ENCODE measurements around the gene OR6X1. TPM values are rescaled to one million over a fixed set of nuclear protein-coding genes. Genes with fewer than 3 reads are reported as not detected.
"Not testable (repeated sequence)": the region's sequence is repeated elsewhere in the genome, so short reads cannot be mapped to it uniquely, and the experiment has no call there.

The OR6X1 gene
- polyA plus RNA-seq, 3 donors: not detected

DNA sequence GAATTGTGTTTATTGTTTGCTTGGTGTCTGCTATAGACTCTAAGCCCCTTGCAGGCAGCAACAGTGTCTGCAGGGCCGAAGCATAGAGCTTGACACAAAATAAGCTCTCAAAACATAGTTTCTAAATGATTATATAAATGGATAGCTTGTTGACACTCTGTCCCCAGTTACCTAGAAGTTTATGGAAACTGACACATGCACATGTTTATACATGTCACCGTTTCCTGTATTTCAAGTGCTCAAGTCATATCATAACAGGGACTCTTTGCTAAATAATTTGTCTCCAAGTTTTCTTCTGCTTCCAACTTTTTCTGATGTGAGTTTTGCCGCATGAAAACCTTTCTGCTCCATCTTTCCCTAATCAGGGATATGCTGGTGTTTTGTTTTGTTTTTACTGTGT is 3.7 kb upstream of the OR6X1 start:
- no peak for DNase-seq (ENCODE audit: extremely low read depth in 1 of 11, low read depth in 9 of 11, low spot score in 4 of 11)

DNA sequence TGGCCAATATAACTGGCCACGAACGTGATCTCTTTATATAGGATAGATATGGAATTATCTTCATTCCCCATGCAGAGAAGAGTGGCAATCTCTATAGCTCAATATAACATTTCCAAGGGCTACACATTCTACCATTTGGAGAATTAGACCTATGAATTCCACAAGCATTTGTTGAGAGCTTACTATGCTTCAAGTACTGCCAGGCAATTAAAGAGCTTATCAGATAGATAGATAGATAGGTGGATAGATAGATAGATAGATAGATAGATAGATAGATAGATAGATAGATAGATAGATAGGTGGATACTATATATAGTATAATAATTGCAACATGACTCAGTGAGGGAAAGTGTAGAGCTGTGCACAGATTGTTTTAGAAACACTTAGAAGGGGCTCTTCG is 1.5 kb upstream of the OR6X1 start:
- DNase-seq (ENCODE audit: extremely low read depth in 1 of 11, low read depth in 9 of 11, low spot score in 4 of 11): no peak

DNA sequence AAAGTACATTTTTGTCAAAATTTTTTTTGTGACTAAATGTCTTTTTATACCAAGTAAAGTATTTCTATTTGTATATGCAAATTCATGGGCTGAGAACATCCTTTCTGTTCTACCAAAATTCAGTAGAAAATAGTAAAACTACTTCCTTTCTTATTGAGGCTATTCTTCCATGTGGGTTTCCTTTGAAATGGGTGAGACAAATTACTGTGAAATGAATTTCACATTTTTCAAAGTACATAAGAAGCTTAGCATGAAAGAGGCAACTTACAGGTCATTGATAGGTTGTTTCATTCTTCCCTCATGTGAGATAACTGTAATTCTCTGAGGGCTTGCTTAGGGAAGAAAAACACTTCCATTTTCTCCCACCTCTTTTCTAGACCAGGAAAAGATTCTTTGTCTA is 1.0 kb upstream of the OR6X1 start:
- no peak for DNase-seq (ENCODE audit: extremely low read depth in 1 of 11, low read depth in 9 of 11, low spot score in 4 of 11)

DNA sequence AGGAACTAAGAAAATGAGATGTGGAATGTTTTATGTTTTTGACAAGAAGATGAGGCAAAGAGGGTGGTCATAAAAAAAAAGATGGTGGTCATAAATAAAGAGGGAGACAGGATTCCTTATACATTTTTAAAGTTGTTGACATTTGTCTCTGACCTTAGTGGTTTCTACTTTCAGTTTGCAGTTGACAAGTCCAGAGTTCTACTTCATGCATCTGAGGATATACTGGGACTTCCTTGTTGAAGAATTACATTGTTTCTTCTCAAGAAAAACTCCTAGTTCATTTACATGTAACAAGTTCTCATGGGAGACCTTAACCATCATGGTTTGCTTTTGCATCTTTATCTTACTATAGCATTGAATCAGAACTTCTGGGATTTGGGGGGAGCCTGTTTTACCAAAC is 1.2 kb downstream of the OR6X1 start:
- no peak for DNase-seq (ENCODE audit: extremely low read depth in 1 of 11, low read depth in 9 of 11, low spot score in 4 of 11)

DNA sequence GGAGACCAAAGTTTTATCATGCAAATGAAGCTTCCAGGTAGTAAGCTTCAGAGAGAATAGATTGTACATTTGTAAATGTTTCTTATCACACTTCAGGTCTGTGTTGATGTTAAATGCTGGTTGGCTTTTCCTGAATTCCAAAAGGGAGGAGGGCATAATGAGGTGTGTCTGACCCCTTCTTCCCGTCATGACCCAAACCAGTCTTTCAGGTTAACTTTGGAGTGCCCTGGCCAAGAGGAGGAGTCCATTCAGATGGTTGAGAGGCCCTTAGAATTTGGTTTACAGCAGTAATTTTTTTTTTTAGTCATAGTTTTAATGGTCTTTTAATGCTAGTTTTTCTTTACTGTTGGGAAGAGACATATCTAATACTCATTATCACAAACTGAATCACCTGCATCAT is 2.5 kb downstream of the OR6X1 start:
- no peak for DNase-seq (ENCODE audit: extremely low read depth in 1 of 11, low read depth in 9 of 11, low spot score in 4 of 11)

DNA sequence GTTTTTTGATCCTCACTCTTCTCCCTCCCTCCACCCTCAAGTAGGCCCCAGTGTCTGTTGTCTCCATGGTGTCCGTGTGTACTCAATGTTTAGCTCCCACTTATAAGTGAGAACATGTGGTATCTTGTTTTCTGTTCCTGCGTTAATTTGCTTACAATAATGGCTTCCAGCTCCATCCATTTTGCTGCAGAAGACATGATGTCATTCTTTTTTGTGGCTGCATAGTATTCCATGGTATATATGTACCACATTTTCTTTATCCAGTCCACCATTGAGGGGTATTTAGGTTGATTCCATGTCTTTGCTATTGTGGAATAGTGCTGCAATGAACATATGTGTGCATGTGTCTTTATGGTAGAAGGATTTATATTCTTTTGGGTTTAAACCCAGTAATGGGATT is 6.0 kb downstream of the OR6X1 start:
- DNase-seq (ENCODE audit: extremely low read depth in 1 of 11, low read depth in 9 of 11, low spot score in 4 of 11): not testable (repeated sequence)

DNA sequence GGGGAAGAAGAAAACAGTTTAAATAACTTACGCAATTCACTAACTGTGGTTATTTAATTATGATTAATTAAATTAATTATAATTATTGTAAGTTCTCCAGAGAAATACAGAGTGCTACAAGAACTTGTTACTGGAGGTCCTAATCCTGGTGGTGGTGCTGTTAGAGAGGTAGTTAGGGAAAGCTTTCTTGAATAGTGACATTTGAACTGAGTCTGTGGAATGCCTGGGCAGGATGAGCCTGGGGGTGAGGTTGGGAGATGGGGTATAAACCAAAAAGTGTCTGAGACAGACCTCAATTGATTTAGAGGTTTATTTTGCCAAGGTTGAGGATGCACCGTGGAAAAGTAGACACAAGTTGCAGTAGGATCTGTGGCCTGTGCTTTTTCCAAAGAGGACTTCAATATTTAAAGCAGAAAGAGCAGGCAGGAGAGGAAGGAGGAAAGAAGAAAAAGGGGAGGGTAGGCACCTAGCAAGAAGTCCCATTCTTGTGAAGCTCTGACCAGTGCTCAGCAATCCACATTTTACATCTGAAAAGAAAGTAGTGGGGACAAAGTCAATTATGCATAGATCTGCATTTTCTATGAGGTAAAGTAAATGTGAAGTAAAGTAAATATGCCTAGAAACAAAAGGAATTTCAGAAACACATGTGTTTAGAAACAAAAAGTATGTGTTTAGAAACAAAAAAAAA is 8.4 kb downstream of the OR6X1 start:
- no peak for DNase-seq (ENCODE audit: extremely low read depth in 1 of 11, low read depth in 9 of 11, low spot score in 4 of 11)

DNA sequence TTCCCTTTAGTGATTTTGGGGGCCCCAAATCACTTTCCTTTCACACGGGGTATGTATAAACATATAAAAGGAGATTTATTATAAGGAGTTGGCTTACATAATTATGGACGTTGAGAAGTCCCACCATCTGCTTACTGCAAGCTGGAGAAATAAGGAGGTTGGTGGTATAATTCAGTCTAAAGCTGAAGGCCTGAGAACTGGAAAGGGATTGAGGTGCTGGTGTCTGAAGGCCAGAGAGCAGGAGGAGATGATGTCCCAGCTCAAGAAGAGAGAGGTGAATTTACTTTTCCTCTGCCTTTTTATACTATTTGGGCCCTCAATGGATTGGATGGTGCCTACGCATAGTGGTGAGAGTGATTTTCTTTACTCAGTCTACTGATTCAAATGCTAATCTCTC is 11.6 kb downstream of the OR6X1 start:
- DNase-seq (ENCODE audit: extremely low read depth in 1 of 11, low read depth in 9 of 11, low spot score in 4 of 11): no peak

DNA sequence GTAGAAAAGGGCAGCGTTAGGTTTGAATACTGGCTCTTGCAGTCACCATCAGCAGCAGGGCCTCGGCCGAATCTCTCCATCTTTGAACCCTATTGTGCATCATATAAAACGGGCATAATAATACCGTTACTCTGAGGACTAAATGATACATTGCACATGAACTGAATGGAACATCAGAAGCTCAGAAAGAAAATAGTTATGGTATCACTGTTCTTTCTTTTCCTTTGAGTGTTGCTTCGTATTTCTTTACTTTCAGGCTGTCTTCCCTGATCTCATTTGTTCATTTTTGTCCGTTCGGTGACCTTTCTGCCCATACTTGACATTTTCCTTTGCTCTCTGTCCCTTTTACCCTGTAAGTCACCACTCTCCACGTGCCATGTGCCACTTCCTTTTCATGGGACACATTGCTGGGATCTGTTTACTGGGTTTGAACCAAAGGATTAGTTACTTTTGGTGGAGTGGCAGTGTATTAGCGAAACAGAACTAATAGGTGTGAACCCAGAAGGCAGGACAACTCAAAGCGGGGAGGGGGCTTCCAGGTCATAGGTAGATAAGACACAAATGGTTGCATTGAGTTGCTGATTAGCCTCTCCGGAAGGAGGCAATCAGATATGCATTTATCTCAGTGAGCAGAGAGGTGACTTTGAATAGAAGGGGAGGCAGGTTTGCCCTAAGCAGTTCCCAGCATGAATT is 12.1 kb downstream of the OR6X1 start:
- peak in 3 of 11 donors; percentile 0 to 17 (median 8) for DNase-seq (ENCODE audit: extremely low read depth in 1 of 11, low read depth in 9 of 11, low spot score in 4 of 11)

DNA sequence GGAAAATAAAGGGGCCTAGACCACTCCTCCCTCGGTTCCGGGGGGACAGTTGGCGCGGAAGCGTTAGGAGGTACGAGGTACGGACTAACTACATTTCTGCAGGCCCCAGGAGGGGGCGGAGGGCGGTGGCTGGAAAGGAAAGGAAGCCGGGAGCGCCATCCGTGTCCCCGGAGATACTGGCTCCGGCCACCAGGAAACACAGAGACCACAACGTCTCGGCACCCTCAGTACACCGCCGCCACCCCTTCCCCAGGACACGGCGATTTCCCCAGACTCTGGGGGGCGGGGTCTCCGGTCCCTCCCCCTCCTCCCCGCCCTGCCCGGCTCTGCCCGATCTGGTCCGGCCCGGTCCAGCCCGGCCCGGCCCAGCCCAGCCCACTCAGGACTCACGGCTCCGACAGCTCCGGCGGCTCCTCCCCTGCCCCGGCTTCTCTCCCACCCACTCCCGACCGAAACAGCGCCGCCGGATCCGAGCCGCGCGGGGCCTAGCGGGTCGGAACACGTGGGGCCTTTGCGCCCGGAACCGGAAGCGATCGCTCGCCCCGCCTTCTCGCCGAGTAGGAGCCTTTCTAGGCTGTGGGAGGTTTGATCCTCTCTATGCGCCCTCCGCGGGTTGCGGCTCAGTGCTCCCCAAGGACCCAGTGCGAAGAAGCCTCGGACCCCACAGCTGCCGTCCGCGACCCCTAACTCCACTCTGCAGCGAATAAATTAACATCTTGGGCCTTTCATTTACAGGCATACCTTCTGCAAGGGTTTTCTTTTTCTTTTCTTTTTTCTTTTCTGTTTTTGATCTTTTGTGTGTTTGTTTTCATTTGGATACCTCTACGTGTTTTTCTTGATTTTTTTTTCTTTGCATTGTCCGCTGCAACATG is 12.9 kb downstream of the OR6X1 start, which contains the start of gene ZNF202:
ZNF202 (minus strand) TSS at position 502 of the 872 bp plus-strand sequence. CDS start 10,772 bp downstream, outside the sequence.
- peak; percentile 72 to 90 (median 84) for DNase-seq (ENCODE audit: extremely low read depth in 1 of 11, low read depth in 9 of 11, low spot score in 4 of 11)

DNA sequence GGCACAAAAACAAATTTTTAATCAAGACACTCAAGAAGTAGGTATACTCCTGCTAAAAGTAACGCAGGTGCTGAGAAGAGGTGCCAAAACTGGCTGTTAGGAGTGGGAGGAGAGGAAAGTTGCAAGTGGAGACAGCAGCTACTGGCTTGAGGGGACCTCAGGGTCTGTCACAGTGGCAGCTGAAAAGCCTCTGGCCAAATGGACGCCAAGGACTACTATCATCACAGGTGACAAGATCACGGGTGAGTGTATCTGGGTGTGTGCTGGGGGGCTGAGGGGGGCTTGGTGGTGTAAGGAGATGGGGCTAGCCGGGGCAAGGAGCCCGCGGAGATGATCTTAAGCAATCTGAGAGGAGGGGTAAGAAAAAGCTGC is 13.5 kb downstream of the OR6X1 start:
- peak in 1 of 11 donors; percentile 3 for DNase-seq (ENCODE audit: extremely low read depth in 1 of 11, low read depth in 9 of 11, low spot score in 4 of 11)

DNA sequence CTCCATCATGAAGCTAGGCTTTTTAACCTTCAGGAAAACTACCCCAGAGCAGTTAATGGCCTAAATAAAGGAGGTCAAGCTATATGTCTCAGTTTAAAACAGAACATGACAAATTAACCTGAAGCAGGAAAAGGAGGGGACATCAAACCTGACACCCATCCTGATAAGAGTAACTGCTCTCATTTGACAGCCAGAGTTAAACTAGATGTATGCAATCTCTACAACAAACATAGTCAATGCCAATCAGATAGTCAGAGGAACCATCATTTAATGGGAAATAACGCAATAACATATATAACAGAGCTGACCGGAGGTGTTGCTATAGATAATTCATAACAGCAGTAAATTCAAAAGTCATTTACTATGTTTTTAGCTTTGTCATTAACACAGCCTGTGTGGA is 15.9 kb downstream of the OR6X1 start:
- no peak for DNase-seq (ENCODE audit: extremely low read depth in 1 of 11, low read depth in 9 of 11, low spot score in 4 of 11)

DNA sequence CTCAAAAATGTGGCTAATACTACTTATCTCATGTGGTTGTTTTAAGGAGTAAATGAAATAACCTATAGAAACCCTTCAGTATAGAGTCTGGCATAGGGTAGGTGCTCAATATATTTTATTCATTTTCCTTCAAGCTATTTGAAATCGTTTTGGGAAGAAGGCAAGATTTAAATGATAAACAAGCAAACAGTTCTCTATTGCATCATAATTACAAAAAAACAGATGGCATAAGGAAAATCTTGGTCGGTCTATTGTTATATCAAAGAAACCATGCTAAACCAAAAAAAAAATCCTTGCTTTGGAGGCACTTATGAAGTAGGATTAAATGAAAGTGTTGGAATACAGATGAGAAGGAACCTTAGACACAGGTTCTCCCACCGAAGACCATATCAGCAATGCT is 17.5 kb downstream of the OR6X1 start:
- no peak for DNase-seq (ENCODE audit: extremely low read depth in 1 of 11, low read depth in 9 of 11, low spot score in 4 of 11)

DNA sequence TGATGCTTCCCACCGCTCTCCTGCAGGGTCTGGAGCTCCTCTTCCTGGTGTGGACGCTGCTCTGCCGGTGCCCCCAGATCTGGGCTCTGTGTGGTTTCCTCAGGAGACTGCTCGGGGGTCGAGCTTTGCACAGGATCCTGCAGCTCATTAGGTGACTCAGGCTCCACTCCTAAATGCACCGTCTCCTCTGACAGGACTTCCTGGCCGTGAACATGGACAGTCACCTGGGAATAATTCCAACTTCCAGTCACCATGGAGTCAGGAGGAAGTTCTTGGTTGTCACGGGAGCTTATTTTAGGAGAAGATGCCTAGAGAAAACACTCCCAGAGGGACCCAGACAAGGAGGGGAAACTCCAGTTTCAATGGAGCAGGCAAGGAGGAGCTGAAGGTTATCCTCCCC is 24.7 kb downstream of the OR6X1 start:
- DNase-seq (ENCODE audit: extremely low read depth in 1 of 11, low read depth in 9 of 11, low spot score in 4 of 11): no peak

DNA sequence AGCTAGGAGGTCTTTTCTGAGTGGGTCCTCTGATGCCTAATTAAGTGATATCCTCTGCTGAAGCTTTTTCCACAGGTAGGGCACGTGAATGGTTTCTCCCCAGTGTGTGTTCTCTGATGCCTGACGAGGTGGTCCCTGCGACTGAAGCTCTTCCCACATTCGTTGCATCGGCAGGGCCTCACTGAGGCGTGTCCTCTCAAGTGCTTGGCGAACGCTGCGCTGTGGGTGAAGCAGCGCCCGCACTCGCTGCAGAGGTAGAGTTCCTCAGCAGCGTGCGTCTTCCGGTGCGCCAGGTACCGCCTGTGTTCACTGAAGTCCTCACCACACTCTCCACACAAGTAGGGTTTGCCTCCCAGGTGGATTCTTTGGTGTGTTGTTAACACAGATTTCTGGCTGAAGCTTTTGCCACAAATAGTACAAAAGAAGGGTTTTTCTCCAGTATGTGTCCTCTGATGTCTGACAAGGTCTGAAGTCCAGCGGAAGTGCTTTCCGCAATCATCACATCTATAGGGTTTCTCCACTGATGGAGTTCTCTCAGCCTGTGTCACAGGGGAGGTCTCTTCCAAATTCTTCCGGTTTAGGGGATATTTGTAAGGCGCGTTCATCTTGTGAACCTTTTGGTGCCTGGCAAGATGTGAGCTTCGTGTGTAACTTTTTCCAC is 28.2 kb downstream of the OR6X1 start:
- DNase-seq (ENCODE audit: extremely low read depth in 1 of 11, low read depth in 9 of 11, low spot score in 4 of 11): no peak

DNA sequence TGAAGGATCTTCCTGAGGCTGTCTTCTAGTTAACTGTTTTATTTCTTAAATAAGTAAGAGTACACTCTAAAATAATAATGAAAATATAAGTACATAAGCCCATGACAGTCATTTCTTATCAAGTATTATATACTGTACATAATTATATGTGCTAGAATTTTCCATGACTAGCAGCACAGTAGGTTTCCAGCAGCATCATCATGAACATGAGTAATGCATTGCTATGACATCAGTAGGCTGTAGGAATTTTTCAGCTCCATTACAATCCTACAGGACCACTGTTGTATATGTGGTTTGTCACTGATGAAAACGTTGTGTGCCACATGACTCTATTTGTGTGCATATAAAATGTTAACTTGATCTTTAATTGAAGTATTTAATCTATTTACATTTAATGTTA is 34.9 kb downstream of the OR6X1 start:
- no peak for DNase-seq (ENCODE audit: extremely low read depth in 1 of 11, low read depth in 9 of 11, low spot score in 4 of 11)

DNA sequence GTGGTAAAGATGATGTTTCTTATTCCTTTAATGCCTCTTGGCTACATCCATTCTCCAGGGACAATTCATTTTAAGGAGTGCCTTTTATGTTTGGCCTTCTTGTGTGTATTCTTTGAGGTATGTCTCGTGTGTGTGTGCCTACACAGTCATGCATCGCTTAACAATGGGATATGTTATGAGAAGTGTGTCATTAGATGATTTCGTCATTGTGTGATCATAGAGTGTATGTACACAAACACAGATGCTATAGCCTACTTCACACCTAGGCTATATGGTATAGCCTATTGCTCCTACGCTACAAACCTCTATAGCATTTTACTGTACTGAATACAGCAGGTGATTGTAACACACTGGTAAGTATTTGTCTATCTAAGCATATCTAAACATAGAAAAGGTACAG is 35.8 kb downstream of the OR6X1 start:
- DNase-seq (ENCODE audit: extremely low read depth in 1 of 11, low read depth in 9 of 11, low spot score in 4 of 11): no peak

DNA sequence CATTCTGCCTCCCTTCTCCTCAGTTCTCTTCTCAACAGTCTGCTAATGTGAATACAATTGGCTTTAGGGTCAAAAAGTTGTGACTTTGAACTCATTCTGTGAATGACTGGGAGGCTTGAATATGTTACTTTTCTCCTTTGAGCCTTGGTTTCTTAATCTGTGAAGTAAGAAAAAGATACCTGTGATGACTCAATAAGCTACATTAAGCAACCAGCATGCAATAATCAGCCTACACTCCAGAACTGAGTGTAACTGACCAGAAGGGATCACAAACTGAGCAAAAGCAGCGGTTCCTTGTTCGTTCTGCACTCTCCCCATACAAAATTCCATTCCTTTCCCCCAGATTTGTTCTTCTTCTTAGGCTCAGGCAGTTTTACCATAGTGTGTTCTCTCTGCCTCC is 36.3 kb downstream of the OR6X1 start:
- DNase-seq (ENCODE audit: extremely low read depth in 1 of 11, low read depth in 9 of 11, low spot score in 4 of 11): no peak

DNA sequence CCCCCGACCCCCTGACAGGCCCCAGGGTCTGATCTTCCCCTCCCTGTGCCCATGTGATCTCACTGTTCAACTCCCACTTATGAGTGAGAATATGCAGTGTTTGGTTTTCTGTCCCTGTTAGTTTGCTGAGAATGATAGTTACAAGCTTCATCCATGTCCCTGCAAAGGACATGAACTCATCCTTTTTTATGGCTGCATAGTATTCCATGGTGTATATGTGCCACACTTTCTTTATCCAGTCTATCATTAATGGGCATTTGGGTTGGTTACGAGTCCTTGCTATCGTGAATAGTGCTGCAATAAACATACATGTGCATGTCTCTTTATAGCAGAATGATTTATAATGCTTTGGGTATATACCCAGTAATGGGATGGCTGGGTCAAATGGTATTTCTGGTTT is 41.7 kb downstream of the OR6X1 start:
- DNase-seq (ENCODE audit: extremely low read depth in 1 of 11, low read depth in 9 of 11, low spot score in 4 of 11): not testable (repeated sequence)

Measured in renal cortex interstitium (tissue), 11 donors.